Frontal cortex (tissue), 4 donors: Measurements from ENCODE around the gene ANKRD28. TPM values are rescaled to one million over a fixed set of nuclear protein-coding genes. Genes with fewer than 3 reads are reported as not detected.
"Not testable (repeated sequence)": the region's sequence is repeated elsewhere in the genome, so short reads cannot be mapped to it uniquely, and the experiment has no call there.

Source experiments
- DNase-seq, 2 donors: peaks; one replicate each; pipeline ENCODE4 v3.0.0; 2012; ENCODE audit warnings: low spot score in 2 of 2
- FAIRE-seq: peaks from 2 replicates; lab custom pipeline; 2012; peaks lifted over from hg19 to GRCh38; lab: Jason Lieb, UNC
- total RNA-seq: library from RNA; depleted of rRNA; stranded (reverse); fragments of >200 nt; gene quantifications from one replicate; pipeline ENCODE4 v1.2.3, GENCODE V29; 2014
- donor health status: control.
- donor health status: control.
- donor health status: control.

ANKRD28 gene
- total RNA-seq, 1 donor from 2014 or later: 84.8 TPM

- not testable (repeated sequence) for DNase-seq, FAIRE-seq
Observed at GRCh38 chr3:15738616-15739005, 59.2 kb downstream of the ANKRD28 start.

- FAIRE-seq (no peak), DNase-seq (no peak)
Observed at GRCh38 chr3:15731024-15731423, 66.8 kb downstream of the ANKRD28 start.

GRCh38 chr3:15728766-15729165, 69.0 kb downstream of the ANKRD28 start:
- DNase-seq: no peak
- FAIRE-seq: no peak

- no peak for FAIRE-seq
- no peak for DNase-seq
Observed at GRCh38 chr3:15726881-15727280, 70.9 kb downstream of the ANKRD28 start.

GRCh38 chr3:15726043-15726442, 71.7 kb downstream of the ANKRD28 start:
- FAIRE-seq (no peak), DNase-seq (no peak)

- no peak for FAIRE-seq
- DNase-seq: no peak
Observed at GRCh38 chr3:15724446-15724845, 73.3 kb downstream of the ANKRD28 start.

GRCh38 chr3:15723624-15723884, 74.2 kb downstream of the ANKRD28 start:
- no peak for FAIRE-seq
- no peak for DNase-seq

- FAIRE-seq (no peak), DNase-seq (no peak)
Observed at GRCh38 chr3:15722877-15723623, 74.7 kb downstream of the ANKRD28 start.

- DNase-seq (no peak), FAIRE-seq (no peak)
Observed at GRCh38 chr3:15716178-15716577, 81.6 kb downstream of the ANKRD28 start.

- no peak for FAIRE-seq
- no peak for DNase-seq
Observed at GRCh38 chr3:15714448-15714847, 83.3 kb downstream of the ANKRD28 start.

GRCh38 chr3:15713364-15713763, 84.4 kb downstream of the ANKRD28 start:
- DNase-seq (no peak), FAIRE-seq (no peak)

GRCh38 chr3:15711281-15711680, 86.5 kb downstream of the ANKRD28 start:
- FAIRE-seq: no peak
- DNase-seq: no peak

GRCh38 chr3:15708882-15709677, 88.7 kb downstream of the ANKRD28 start:
- DNase-seq: no peak
- FAIRE-seq: no peak

- FAIRE-seq: no peak
- DNase-seq: no peak
Observed at GRCh38 chr3:15707779-15708178, 90.0 kb downstream of the ANKRD28 start.

GRCh38 chr3:15703346-15703745, 94.4 kb downstream of the ANKRD28 start:
- no peak for FAIRE-seq
- no peak for DNase-seq

GRCh38 chr3:15694628-15695027, 103.2 kb downstream of the ANKRD28 start:
- no peak for FAIRE-seq
- DNase-seq: no peak

GRCh38 chr3:15693355-15693754, 104.4 kb downstream of the ANKRD28 start:
- FAIRE-seq: no peak
- DNase-seq: no peak

GRCh38 chr3:15690748-15691147, 107.0 kb downstream of the ANKRD28 start:
- FAIRE-seq (no peak), DNase-seq (no peak)

- FAIRE-seq: no peak
- DNase-seq: no peak
Observed at GRCh38 chr3:15690230-15690629, 107.5 kb downstream of the ANKRD28 start.

- DNase-seq (no peak), FAIRE-seq (no peak)
Observed at GRCh38 chr3:15685927-15686326, 111.9 kb downstream of the ANKRD28 start.

- no peak for DNase-seq
- FAIRE-seq: no peak
Observed at GRCh38 chr3:15683253-15683652, 114.5 kb downstream of the ANKRD28 start.
